ENCODE data around the gene TRIOBP. TPM values are rescaled to one million over a fixed set of nuclear protein-coding genes. Genes with fewer than 3 reads are reported as not detected.

The TRIOBP gene
- total RNA-seq, 1 donor from 2014 or later: 40.3 TPM

- DNase-seq (ENCODE audit: low read depth) (no peak), FAIRE-seq (no peak)
- Histone ChIP-seq H3K4me3 (ENCODE audit: low read depth, low read length) (peak overlapping the region; percentile 53), H3K36me3 (ENCODE audit: control insufficient read depth, insufficient read depth, low read length) (no peaks in the 10 kb centered on the region), H3K27me3 (ENCODE audit: control insufficient read depth, insufficient read depth, low read length) (no peaks in the 10 kb centered on the region)
- TF ChIP-seq CTCF (IDR thresholded peaks at IDR 0.05; ENCODE audit: insufficient read depth, low read length, severe bottlenecking): no peak
These were observed 37.6 kb upstream of the TRIOBP start for GRCh38 chr22:37659066-37659896.

- DNase-seq (ENCODE audit: low read depth) (no peak), FAIRE-seq (no peak)
- no peak for TF ChIP-seq CTCF (IDR thresholded peaks at IDR 0.05; ENCODE audit: insufficient read depth, low read length, severe bottlenecking)
- no peak overlapping the region for H3K4me3 ChIP-seq (ENCODE audit: low read depth, low read length)
- H3K36me3 ChIP-seq (ENCODE audit: control insufficient read depth, insufficient read depth, low read length): no peaks in the 10 kb centered on the region
- no peaks in the 10 kb centered on the region for H3K27me3 ChIP-seq (ENCODE audit: control insufficient read depth, insufficient read depth, low read length)
These were observed 36.7 kb upstream of the TRIOBP start for GRCh38 chr22:37659897-37660708.

GRCh38 chr22:37660709-37661045 lies 36.2 kb upstream of the TRIOBP start:
- DNase-seq (ENCODE audit: low read depth) (no peak), FAIRE-seq (no peak)
- TF ChIP-seq CTCF (IDR thresholded peaks at IDR 0.05; ENCODE audit: insufficient read depth, low read length, severe bottlenecking): no peak
- Histone ChIP-seq H3K27me3 (ENCODE audit: control insufficient read depth, insufficient read depth, low read length) (no peaks in the 10 kb centered on the region), H3K36me3 (ENCODE audit: control insufficient read depth, insufficient read depth, low read length) (no peaks in the 10 kb centered on the region), H3K4me3 (ENCODE audit: low read depth, low read length) (no peak overlapping the region)

GRCh38 chr22:37661160-37661924 lies 35.5 kb upstream of the TRIOBP start:
- Histone ChIP-seq H3K4me3 (ENCODE audit: low read depth, low read length) (no peak overlapping the region), H3K36me3 (ENCODE audit: control insufficient read depth, insufficient read depth, low read length) (peaks cover 2% of the 10 kb centered on the region), H3K27me3 (ENCODE audit: control insufficient read depth, insufficient read depth, low read length) (no peaks in the 10 kb centered on the region)
- DNase-seq (ENCODE audit: low read depth): no peak
- TF ChIP-seq CTCF (IDR thresholded peaks at IDR 0.05; ENCODE audit: insufficient read depth, low read length, severe bottlenecking): peak; percentile 36
- FAIRE-seq: no peak

- no peak for TF ChIP-seq CTCF (IDR thresholded peaks at IDR 0.05; ENCODE audit: insufficient read depth, low read length, severe bottlenecking)
- FAIRE-seq: no peak
- H3K4me3 ChIP-seq (ENCODE audit: low read depth, low read length): no peak overlapping the region
- H3K36me3 ChIP-seq (ENCODE audit: control insufficient read depth, insufficient read depth, low read length): peaks cover 2% of the 10 kb centered on the region
- DNase-seq (ENCODE audit: low read depth): no peak
- no peaks in the 10 kb centered on the region for H3K27me3 ChIP-seq (ENCODE audit: control insufficient read depth, insufficient read depth, low read length)
These were observed 34.8 kb upstream of the TRIOBP start for GRCh38 chr22:37662039-37662438.

Measured in bronchial epithelial cell (primary cell).